ENCODE results near the gene ST6GALNAC3.
"Not testable (repeated sequence)": the region's sequence is repeated elsewhere in the genome, so short reads cannot be mapped to it uniquely, and the experiment has no call there.

ST6GALNAC3 gene

GRCh38 chr1:76340056-76340455, 265.5 kb downstream of the ST6GALNAC3 start:
- DNase-seq (ENCODE audit: low read depth in 2 of 2) = no peak

GRCh38 chr1:76341816-76342215, 267.3 kb downstream of the ST6GALNAC3 start:
- DNase-seq (ENCODE audit: low read depth in 2 of 2) = not testable (repeated sequence)

GRCh38 chr1:76343356-76343755, 268.8 kb downstream of the ST6GALNAC3 start:
- no peak for DNase-seq (ENCODE audit: low read depth in 2 of 2)

- no peak for DNase-seq (ENCODE audit: low read depth in 2 of 2)
Measured at GRCh38 chr1:76351655-76352054, 277.1 kb downstream of the ST6GALNAC3 start.

GRCh38 chr1:76352741-76353435, 278.3 kb downstream of the ST6GALNAC3 start:
- DNase-seq (ENCODE audit: low read depth in 2 of 2) = no peak

- no peak for DNase-seq (ENCODE audit: low read depth in 2 of 2)
Measured at GRCh38 chr1:76354236-76354635, 279.7 kb downstream of the ST6GALNAC3 start.

- DNase-seq (ENCODE audit: low read depth in 2 of 2) = no peak
Measured at GRCh38 chr1:76366726-76367125, 292.2 kb downstream of the ST6GALNAC3 start.

GRCh38 chr1:76371941-76372340, 297.4 kb downstream of the ST6GALNAC3 start:
- DNase-seq (ENCODE audit: low read depth in 2 of 2) = no peak

GRCh38 chr1:76374086-76374485, 299.5 kb downstream of the ST6GALNAC3 start:
- DNase-seq (ENCODE audit: low read depth in 2 of 2) = no peak

GRCh38 chr1:76377247-76377646, 302.7 kb downstream of the ST6GALNAC3 start:
- DNase-seq (ENCODE audit: low read depth in 2 of 2) = no peak

GRCh38 chr1:76379506-76379905, 305.0 kb downstream of the ST6GALNAC3 start:
- no peak for DNase-seq (ENCODE audit: low read depth in 2 of 2)

GRCh38 chr1:76381450-76382097, 307.0 kb downstream of the ST6GALNAC3 start:
- DNase-seq (ENCODE audit: low read depth in 2 of 2) = no peak

- no peak for DNase-seq (ENCODE audit: low read depth in 2 of 2)
Measured at GRCh38 chr1:76388261-76388660, 313.7 kb downstream of the ST6GALNAC3 start.

GRCh38 chr1:76390456-76390855, 315.9 kb downstream of the ST6GALNAC3 start:
- no peak for DNase-seq (ENCODE audit: low read depth in 2 of 2)

- DNase-seq (ENCODE audit: low read depth in 2 of 2) = no peak
Measured at GRCh38 chr1:76395059-76395458, 320.5 kb downstream of the ST6GALNAC3 start.

GRCh38 chr1:76402128-76402527, 327.6 kb downstream of the ST6GALNAC3 start:
- no peak for DNase-seq (ENCODE audit: low read depth in 2 of 2)

GRCh38 chr1:76408303-76408702, 333.8 kb downstream of the ST6GALNAC3 start:
- no peak for DNase-seq (ENCODE audit: low read depth in 2 of 2)

GRCh38 chr1:76410499-76410898, 336.0 kb downstream of the ST6GALNAC3 start:
- no peak for DNase-seq (ENCODE audit: low read depth in 2 of 2)

- no peak for DNase-seq (ENCODE audit: low read depth in 2 of 2)
Measured at GRCh38 chr1:76418531-76418930, 344.0 kb downstream of the ST6GALNAC3 start.

GRCh38 chr1:76419603-76420002, 345.1 kb downstream of the ST6GALNAC3 start:
- no peak for DNase-seq (ENCODE audit: low read depth in 2 of 2)

GRCh38 chr1:76425201-76426145, 350.9 kb downstream of the ST6GALNAC3 start:
- DNase-seq (ENCODE audit: low read depth in 2 of 2) = no peak

GRCh38 chr1:76426606-76427005, 352.1 kb downstream of the ST6GALNAC3 start:
- DNase-seq (ENCODE audit: low read depth in 2 of 2) = no peak

Data from activated CD4-positive, alpha-beta T cell treated with anti-CD3 and anti-CD28 coated beads for 24 hours (primary cell).